Left hindlimb (tissue), 1 donor: ENCODE results near the gene DACH2.
"Not testable (repeated sequence)": the region's sequence is repeated elsewhere in the genome, so short reads cannot be mapped to it uniquely, and the experiment has no call there.

Experiments used
- DNase-seq: peaks from one replicate; pipeline ENCODE4 v3.0.0-alpha.2; 2018

Gene DACH2

GRCh38 chrX:86148024-86148511 is at the start of gene DACH2:
Gene DACH2 (plus strand): TSS chrX:86148451.
- DNase-seq: peak; percentile 87

GRCh38 chrX:86102341-86102740 is 45.9 kb upstream of the DACH2 start:
- DNase-seq: no peak

DNA sequence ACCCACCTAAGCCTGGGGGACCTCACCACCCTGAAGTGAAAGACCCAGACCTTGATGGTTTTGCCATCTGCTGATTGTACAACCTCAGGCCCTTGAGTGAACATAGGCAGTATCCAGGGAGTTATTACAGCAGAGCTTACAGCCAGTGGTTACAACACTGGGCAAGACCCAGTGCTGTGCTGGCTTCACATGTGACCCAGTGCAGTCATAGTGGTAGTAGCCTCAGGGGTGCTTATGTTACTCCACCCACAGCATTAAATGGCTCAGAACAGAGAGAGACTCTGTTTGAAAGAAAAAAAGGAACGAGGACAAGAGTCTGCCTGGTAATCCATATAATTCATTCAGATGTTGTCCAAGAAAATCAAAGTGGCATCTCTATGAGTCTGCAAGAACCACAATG is 45.2 kb upstream of the DACH2 start:
- no peak for DNase-seq

DNA sequence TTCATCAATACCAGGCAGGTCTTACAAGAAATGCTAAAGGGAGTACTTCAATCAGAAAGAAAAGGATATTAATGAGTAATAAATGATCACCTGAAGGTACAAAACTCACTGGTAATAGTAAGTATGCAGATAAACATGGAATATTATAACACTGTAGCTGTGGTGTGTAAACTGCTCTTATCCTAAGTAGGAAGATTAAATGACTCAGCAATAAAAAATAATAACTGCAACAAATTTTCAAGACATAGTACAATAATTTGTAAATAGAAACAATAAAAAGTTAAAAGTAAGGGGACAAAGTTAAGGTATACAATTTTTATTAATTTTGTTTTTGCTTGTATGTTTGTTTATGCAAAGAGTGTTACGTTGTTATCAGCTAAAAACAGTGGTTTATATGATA is 43.7 kb upstream of the DACH2 start:
- no peak for DNase-seq

GRCh38 chrX:86121916-86122315 is 26.3 kb upstream of the DACH2 start:
- no peak for DNase-seq

DNA sequence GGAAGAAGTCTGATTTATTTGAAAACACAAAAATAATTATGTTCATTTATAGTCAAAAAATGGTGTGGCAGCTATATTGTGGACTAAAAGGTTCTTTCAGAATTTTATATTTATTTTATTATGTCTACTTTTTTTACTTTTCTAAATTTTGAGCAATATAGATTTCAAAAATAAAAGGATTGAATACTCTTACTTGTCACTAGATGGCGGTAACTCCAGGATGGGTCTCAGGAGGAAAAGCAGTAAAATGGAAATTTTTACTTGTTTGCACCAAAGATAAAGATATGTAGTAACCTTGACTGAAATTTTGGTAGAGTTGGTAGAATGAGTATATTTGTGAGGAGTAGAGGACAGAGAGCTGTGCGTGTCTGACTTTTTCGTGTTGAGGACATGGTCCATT is 14.5 kb upstream of the DACH2 start:
- no peak for DNase-seq

- no peak for DNase-seq
Observed at GRCh38 chrX:86137071-86137470, 11.2 kb upstream of the DACH2 start.

GRCh38 chrX:86141786-86142185 is 6.5 kb upstream of the DACH2 start:
- DNase-seq: no peak

DNA sequence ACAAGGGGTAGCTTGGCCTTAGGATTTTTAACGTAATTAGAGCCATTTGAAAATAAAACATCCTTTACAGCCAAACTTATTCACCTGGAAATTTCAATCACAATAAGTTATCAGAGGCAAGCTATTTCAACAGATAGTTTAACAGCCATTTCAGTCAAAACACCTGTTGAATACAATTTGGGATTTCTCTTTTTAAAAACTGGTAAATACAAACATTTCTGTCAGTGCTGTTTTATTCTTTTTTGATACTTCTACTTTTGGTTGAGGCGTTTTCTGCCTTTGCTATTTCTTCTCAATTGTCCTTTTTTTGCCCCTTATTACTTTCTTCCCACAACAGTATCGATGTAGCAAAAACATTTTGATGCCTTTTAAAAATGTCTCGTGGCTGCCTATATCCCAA is 2.1 kb upstream of the DACH2 start:
- no peak for DNase-seq

DNA sequence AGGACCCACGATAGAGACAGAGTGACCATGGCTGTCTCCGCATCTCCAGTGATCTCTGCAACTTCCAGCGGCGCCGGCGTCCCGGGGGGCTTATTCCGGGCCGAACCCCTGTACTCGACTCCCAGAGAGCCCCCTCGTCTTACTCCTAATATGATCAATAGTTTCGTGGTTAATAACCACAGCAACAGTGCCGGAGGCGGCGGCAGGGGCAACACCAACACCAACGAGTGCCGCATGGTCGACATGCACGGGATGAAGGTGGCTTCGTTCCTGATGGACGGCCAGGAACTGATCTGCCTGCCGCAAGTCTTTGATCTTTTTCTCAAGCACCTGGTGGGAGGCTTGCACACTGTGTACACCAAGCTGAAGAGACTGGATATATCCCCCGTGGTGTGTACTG is 343 bp downstream of the DACH2 start:
- DNase-seq: no peak

DNA sequence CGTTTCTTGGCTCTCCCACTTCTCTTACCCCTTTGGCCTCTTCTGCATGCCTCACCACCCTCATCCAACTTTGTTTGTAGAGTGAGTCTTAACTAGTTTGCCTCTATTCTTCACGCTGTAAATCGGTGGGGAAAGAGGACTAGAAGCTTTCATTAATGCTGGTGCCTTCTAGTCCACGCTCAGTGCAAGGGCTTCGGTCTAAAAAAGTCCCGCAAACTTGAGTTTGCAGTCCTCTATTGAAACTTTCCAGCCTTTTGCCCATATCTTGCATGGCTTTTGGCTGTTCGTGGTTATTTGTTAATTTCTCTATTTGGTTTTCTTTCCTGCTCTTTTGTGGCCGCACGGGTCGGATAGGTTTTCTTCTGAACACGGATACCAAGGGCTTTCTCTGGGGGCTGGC is 868 bp downstream of the DACH2 start:
- DNase-seq: no peak

DNA sequence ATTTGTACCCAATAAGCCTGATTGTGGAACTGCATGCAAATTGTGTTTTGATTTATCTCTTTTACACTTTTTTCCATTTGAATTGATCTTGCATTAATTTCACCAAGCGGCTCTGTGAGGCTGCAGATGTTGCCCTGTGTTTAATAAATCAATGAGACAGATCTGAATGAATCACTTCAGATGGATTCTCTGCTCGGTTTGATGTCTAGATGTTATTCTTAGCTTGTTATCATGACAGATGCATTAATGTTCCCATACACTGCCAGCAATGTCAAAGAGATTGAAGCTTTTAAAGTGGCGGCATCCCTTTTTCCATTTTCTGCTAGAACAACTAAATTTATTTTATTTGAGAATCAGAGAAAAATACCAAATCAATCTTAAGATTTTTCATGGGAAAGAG is 6.3 kb downstream of the DACH2 start:
- no peak for DNase-seq

DNA sequence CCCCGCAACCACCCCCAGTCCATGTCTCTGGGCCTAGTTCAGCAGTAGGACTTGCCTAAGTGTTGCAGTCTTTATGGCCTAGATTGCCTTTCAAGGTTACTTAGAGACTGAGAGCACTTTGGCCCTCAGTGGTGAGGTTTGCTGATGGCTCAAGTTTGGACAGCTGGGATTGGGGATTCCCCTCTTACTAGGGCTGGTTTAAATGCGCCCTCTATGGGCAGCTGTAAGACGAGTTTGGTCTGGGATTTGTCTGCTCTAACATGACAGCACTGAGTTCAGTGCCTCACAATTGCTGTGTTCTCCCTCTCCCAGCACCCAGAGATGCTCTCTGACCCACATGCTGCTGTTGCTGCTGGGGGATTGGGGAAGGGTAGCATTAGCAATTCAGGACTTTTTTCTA is 23.1 kb downstream of the DACH2 start:
- DNase-seq: no peak

- DNase-seq: no peak
Observed at GRCh38 chrX:86178906-86179305, 30.7 kb downstream of the DACH2 start.

DNA sequence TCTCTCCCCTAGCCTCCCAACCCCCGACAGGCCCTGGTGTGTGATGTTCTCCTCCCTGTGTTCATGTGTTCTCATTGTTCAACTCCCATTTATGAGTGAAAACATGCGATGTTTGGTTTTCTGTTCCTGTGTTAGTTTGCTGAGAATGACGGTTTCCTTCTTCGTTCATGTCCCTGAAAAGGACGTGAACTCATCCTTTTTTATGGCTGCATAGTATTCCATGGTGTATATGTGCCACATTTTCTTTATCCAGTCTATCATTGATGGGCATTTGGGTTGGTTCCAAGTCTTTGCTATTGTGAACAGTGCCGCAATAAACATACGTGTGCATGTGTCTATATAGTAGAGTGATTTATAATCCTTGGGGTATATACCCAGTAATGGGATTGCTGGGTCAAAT is 33.1 kb downstream of the DACH2 start:
- not testable (repeated sequence) for DNase-seq

DNA sequence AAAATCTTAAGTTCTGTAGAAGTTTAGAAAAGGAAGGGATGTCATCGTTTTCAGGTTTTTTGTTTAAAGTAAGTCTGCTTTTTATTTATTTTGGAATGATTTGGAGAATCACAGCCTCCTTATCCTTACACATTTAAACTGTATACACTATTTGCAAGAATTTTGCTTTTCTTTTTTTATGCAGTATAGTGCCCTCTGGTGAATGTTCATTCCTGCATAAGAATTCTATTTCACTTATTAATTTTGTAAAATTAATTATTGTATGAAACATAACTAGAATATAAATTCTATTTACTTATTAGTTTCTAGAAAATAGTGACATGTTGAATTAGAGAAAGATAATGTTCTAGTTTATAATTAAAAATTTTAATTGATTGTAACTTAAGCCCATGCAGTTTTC is 44.6 kb downstream of the DACH2 start:
- DNase-seq: no peak

DNA sequence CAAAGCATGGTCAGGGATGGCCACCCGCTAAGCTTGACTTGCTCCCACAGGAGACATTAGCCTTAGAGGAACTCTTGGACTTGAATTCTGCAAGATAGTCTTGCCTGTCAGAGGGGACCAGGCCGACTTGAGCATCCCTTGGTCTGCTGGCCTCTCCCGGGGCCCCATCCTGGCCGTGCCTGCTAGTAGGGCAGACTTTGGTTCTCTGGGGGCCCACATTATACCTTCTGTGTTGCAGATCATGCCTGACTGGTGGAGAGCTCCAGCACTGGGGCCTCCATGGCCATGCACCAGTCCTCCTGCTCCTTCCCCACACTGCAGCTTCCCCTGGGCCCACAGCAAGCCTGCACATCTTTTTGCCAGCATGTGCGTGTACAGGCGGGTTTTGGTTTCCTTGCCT is 46.5 kb downstream of the DACH2 start:
- no peak for DNase-seq

GRCh38 chrX:86195343-86195742 is 47.1 kb downstream of the DACH2 start:
- DNase-seq: no peak

DNA sequence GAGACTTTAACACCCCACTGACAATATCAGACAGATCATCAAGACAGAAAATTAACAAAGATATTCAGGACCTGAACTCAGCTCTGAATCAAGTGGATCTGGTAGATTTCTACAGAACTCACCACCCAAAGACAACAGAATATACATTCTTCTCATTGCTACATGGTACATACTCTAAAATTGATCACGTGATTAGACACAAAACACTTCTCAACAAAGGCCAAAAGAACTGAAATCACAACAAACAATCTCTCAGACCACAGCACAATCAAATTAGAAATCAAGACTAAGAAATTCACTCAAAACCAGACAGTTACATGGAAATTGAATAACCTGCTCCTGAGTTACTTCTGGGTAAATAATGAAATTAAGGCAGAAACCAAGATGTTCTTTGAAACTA is 49.6 kb downstream of the DACH2 start:
- no peak for DNase-seq

DNA sequence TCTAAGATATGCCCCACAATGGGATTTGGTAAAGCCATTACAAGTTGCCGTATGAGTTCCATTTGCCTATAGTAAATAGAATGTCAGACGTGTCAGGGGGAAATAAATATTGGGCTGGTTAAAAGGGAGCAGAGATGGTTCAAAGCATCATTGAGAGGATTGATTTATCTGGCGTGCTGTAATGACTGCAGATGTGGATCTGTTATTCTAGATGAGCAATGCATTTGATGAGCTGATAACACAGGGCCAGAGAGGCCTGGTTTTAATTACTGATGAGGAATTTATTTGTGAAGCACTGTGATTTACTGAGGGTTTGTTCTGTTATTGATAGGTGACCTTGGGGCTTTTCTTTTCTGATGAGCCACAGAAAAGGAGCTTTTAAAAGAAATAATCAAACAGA is 62.5 kb downstream of the DACH2 start:
- no peak for DNase-seq

DNA sequence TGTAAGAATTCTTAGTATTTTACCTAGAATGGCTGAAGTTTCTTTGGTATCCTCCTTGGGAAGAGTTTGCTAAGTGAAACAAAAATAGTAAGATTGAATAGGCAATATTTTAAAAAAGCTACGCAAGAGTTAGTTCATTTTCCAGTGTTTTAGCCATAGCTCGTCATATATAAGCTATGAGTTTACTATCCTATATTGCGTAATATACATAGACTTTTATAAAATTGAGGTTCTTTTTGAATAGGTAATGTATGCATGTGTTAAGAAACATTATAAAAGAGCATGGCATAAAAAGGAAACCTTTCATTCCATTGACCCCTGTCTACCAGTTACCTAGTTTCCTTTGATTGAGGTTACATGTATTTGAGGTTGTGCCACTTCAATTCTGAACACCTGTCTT is 67.0 kb downstream of the DACH2 start:
- DNase-seq: no peak

- DNase-seq: no peak
Observed at GRCh38 chrX:86237482-86237881, 89.2 kb downstream of the DACH2 start.

DNA sequence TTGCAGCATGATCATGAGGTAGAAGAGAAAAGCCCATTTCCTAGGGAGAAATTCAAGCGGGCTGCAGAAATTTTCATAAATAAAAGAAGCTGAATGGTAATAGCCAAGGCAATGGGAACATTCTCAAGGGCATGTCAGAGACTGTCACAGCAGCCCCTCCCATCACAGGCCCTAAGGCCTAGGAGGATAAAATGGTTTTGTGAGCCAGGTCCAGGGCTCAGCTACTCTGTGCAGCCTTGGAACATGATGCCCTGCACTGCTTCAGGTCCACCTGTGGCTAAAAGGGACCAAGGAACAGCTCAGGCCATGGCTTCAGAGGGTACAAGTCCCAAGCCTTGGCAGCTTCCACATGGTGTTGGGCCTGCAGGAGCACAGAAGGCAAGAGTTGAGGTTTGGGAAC is 93.3 kb downstream of the DACH2 start:
- no peak for DNase-seq

- no peak for DNase-seq
Observed at GRCh38 chrX:86263526-86263925, 115.3 kb downstream of the DACH2 start.

DNA sequence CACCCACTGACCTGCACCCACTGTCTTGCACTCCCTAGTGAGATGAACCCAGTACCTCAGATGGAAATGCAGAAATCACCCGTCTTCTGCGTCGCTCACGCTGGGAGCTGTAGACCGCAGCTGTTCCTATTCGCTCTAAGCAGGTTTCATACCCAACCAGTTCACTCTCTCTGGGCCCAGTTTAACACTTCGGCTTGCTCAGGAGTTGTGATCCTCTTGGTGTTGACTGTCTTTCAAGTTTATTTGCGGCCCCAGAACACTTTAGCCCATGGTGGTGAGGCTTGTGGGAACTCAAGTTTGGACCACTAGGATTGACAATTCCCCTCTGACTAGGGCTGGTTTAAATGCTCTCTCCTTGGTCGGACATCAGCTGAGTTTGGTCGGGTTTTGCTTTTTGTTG is 147.0 kb downstream of the DACH2 start:
- DNase-seq: no peak

GRCh38 chrX:86322913-86323312 is 174.7 kb downstream of the DACH2 start:
- DNase-seq: no peak
